Measurements from ENCODE around the gene ZNF566. TPM values are rescaled to one million over a fixed set of nuclear protein-coding genes. Genes with fewer than 3 reads are reported as not detected.

Gene ZNF566
- total and polyA plus RNA-seq, 2 of the 13 experiments (the other 11 are each of a cell fraction or from before 2014, with no cell fraction given) = 4.8 to 13.7 TPM

DNA sequence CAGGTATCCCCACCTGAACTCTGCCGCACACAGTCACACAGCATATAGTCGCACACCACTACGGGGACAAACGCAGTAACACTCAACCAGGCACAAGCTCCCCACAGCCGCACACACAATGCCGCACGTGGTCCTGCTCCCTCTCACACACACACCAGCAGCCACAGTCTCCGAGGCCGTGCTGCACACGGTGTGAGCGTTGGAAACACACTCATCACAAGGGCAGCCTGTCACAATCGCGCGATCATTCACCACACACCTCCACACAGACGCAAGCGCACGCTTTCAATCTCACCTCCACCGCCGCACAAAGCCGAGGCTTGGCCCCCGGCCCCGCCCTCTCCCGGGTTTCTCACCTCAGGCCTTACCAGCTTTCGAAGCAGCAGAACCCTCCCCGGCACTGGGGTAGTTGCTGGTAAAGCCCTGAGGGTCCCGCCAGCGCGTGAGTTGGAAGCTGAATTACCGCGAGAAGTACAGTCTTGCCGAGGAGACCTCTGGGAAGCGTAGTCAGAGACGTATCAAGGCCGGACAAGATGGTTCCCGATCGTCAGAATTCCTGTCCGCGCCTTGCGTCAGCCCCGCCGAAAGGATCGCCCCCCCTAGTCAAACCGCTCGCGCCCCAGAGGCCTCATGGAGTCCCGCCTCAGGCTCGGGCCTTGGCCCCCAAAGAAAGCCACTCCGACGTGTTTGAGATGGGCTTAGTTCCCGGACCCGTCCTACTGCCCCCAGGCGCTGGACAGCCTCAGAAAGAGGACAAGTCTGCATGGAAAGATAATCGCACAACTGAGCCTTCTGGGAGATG lies at the start of gene ZNF566 (continued):
- TF ChIP-seq, protein P1, sequence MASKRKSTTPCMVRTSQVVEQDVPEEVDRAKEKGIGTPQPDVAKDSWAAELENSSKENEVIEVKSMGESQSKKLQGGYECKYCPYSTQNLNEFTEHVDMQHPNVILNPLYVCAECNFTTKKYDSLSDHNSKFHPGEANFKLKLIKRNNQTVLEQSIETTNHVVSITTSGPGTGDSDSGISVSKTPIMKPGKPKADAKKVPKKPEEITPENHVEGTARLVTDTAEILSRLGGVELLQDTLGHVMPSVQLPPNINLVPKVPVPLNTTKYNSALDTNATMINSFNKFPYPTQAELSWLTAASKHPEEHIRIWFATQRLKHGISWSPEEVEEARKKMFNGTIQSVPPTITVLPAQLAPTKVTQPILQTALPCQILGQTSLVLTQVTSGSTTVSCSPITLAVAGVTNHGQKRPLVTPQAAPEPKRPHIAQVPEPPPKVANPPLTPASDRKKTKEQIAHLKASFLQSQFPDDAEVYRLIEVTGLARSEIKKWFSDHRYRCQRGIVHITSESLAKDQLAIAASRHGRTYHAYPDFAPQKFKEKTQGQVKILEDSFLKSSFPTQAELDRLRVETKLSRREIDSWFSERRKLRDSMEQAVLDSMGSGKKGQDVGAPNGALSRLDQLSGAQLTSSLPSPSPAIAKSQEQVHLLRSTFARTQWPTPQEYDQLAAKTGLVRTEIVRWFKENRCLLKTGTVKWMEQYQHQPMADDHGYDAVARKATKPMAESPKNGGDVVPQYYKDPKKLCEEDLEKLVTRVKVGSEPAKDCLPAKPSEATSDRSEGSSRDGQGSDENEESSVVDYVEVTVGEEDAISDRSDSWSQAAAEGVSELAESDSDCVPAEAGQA (IDR thresholded peaks at IDR 0.05; ENCODE audit: low read depth) = peak; percentile 68; the same call in 1 of the 2 replicates
- TF ChIP-seq, protein P1 (CRISPR knock-in tag; IDR thresholded peaks at IDR 0.05; ENCODE audit: borderline replicate concordance) = no peak
- TF ChIP-seq NKX3-1 (CRISPR knock-in tag; IDR thresholded peaks at IDR 0.05) = no peak
- no peak; the same call in 1 of the 2 replicates for TF ChIP-seq ZNF672 (CRISPR knock-in tag; IDR thresholded peaks at IDR 0.05)
- TF ChIP-seq, protein P2, sequence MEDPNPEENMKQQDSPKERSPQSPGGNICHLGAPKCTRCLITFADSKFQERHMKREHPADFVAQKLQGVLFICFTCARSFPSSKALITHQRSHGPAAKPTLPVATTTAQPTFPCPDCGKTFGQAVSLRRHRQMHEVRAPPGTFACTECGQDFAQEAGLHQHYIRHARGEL (CRISPR knock-in tag; IDR thresholded peaks at IDR 0.05) = 0 out of 2 replicates have a peak, but pooled peaks have one; percentile 28
- peak; percentile 87; the same call in 1 of the 2 replicates for TF ChIP-seq BORCS8-MEF2B (CRISPR knock-in tag; IDR thresholded peaks at IDR 0.05)
- TF ChIP-seq, protein P3, sequence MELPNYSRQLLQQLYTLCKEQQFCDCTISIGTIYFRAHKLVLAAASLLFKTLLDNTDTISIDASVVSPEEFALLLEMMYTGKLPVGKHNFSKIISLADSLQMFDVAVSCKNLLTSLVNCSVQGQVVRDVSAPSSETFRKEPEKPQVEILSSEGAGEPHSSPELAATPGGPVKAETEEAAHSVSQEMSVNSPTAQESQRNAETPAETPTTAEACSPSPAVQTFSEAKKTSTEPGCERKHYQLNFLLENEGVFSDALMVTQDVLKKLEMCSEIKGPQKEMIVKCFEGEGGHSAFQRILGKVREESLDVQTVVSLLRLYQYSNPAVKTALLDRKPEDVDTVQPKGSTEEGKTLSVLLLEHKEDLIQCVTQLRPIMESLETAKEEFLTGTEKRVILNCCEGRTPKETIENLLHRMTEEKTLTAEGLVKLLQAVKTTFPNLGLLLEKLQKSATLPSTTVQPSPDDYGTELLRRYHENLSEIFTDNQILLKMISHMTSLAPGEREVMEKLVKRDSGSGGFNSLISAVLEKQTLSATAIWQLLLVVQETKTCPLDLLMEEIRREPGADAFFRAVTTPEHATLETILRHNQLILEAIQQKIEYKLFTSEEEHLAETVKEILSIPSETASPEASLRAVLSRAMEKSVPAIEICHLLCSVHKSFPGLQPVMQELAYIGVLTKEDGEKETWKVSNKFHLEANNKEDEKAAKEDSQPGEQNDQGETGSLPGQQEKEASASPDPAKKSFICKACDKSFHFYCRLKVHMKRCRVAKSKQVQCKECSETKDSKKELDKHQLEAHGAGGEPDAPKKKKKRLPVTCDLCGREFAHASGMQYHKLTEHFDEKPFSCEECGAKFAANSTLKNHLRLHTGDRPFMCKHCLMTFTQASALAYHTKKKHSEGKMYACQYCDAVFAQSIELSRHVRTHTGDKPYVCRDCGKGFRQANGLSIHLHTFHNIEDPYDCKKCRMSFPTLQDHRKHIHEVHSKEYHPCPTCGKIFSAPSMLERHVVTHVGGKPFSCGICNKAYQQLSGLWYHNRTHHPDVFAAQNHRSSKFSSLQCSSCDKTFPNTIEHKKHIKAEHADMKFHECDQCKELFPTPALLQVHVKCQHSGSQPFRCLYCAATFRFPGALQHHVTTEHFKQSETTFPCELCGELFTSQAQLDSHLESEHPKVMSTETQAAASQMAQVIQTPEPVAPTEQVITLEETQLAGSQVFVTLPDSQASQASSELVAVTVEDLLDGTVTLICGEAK (IDR thresholded peaks at IDR 0.05) = no peak
- TF ChIP-seq, protein P3 (CRISPR knock-in tag; IDR thresholded peaks at IDR 0.05) = 0 out of 2 replicates have a peak, but pooled peaks have one; percentile 13
- no peak for TF ChIP-seq ZNF878 (CRISPR knock-in tag; IDR thresholded peaks at IDR 0.05)
- TF ChIP-seq, protein P4, sequence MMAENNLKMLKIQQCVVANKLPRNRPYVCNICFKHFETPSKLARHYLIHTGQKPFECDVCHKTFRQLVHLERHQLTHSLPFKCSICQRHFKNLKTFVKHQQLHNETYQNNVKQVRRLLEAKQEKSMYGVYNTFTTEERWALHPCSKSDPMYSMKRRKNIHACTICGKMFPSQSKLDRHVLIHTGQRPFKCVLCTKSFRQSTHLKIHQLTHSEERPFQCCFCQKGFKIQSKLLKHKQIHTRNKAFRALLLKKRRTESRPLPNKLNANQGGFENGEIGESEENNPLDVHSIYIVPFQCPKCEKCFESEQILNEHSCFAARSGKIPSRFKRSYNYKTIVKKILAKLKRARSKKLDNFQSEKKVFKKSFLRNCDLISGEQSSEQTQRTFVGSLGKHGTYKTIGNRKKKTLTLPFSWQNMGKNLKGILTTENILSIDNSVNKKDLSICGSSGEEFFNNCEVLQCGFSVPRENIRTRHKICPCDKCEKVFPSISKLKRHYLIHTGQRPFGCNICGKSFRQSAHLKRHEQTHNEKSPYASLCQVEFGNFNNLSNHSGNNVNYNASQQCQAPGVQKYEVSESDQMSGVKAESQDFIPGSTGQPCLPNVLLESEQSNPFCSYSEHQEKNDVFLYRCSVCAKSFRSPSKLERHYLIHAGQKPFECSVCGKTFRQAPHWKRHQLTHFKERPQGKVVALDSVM (CRISPR knock-in tag; IDR thresholded peaks at IDR 0.05) = peak; percentile 20; the same call in 1 of the 2 replicates
- TF ChIP-seq ZNF12 (CRISPR knock-in tag; IDR thresholded peaks at IDR 0.05) = peak; percentile 78
